Activated naive CD4-positive, alpha-beta T cell treated with anti-CD3 and anti-CD28 coated beads for 36 hours (primary cell): ENCODE results near the gene STXBP2. TPM values are rescaled to one million over a fixed set of nuclear protein-coding genes. Genes with fewer than 3 reads are reported as not detected.

ENCODE experiments used
- CTCF ChIA-PET: fragments of 350-600 bp; sonication (Branson Sonifier 250); formaldehyde crosslinking; loops from one replicate; lab custom pipeline; 2021; ENCODE audit warnings: antibody characterized with exemption; lab: Charles Lee
- DNase-seq: peaks from one replicate; pipeline ENCODE4 v3.0.0-alpha.2; 2020
- H3K27ac Mint-ChIP-seq: one replicate; pipeline ENCODE4 v1.8.0; 2021; ENCODE audit warnings: mild to moderate bottlenecking, mixed read lengths
- H3K27me3 Mint-ChIP-seq: one replicate; pipeline ENCODE4 v1.8.0; 2021; ENCODE audit warnings: low read depth, mixed read lengths
- H3K36me3 Mint-ChIP-seq: one replicate; pipeline ENCODE4 v1.8.0; 2021; ENCODE audit warnings: low read depth, mixed read lengths
- H3K4me1 Mint-ChIP-seq: one replicate; pipeline ENCODE4 v1.8.0; 2021; ENCODE audit warnings: low read depth, mixed read lengths
- H3K4me3 Mint-ChIP-seq: one replicate; pipeline ENCODE4 v1.8.0; 2021; ENCODE audit warnings: mild to moderate bottlenecking, moderate library complexity, mixed read lengths
- H3K9me3 Mint-ChIP-seq: one replicate; pipeline ENCODE4 v1.8.0; 2021; ENCODE audit warnings: mixed read lengths
- intact Hi-C: fragments of 100-400 bp; cut with micrococcal nuclease; formaldehyde crosslinking; loops from one replicate; pipeline ENCODE4 v1.15.1; 2023
- total RNA-seq, 2 experiments: library from RNA; stranded (reverse); gene quantifications; one replicate each; pipeline ENCODE4 v1.2.3, GENCODE V29; 2021

Gene STXBP2
- total RNA-seq, 2 experiments from 2014 or later = 88.4 to 92.4 TPM

GRCh38 chr19:7680606-7681339 lies 43.9 kb downstream of the STXBP2 start, which contains the start of gene TRAPPC5:
Gene TRAPPC5, plus strand, starts transcription at chr19:7680833. Its CDS starts 1,421 bp downstream, at chr19:7682254.
- H3K36me3 Mint-ChIP-seq = peaks cover 10% of the 10 kb centered on the region
- intact Hi-C loops = loop anchor here (1.0 to 2.0 kb wide), 8 partner anchors 22 to 578 kb away; partner anchors contain the start of genes PET100, SNAPC2 and XAB2
- H3K27me3 Mint-ChIP-seq = peaks cover 15% of the 10 kb centered on the region
- no peaks in the 10 kb centered on the region for H3K9me3 Mint-ChIP-seq
- CTCF ChIA-PET = interaction anchor here (0.6 to 4.0 kb wide), 47 partner anchors 10 to 612 kb away, joined by 3 to 52 read pairs (median 4); partner anchors contain the start of genes ARHGEF18, CD209, PET100 and RETN
- peak within 1 kb of the TSS; percentile 88 for H3K27ac Mint-ChIP-seq
- peak; percentile 86 for DNase-seq
- H3K4me1 Mint-ChIP-seq = peaks cover 48% of the 10 kb centered on the region
- peak within 1 kb of the TSS; percentile 92 for H3K4me3 Mint-ChIP-seq

GRCh38 chr19:7681340-7682174 lies 44.6 kb downstream of the STXBP2 start:
- intact Hi-C loops = loop anchor here (1.0 to 2.0 kb wide), 5 partner anchors 24 to 579 kb away; partner anchors contain the start of gene SNAPC2
- H3K27ac Mint-ChIP-seq = peak overlapping the region; percentile 88
- peaks cover 12% of the 10 kb centered on the region for H3K27me3 Mint-ChIP-seq
- peaks cover 41% of the 10 kb centered on the region for H3K4me1 Mint-ChIP-seq
- peaks cover 10% of the 10 kb centered on the region for H3K36me3 Mint-ChIP-seq
- H3K9me3 Mint-ChIP-seq = no peaks in the 10 kb centered on the region
- peak; percentile 96 for DNase-seq
- CTCF ChIA-PET = interaction anchor here (0.6 to 4.0 kb wide), 44 partner anchors 11 to 612 kb away, joined by 3 to 52 read pairs (median 4); partner anchors contain the start of genes ARHGEF18, CD209, PET100 and RETN
- H3K4me3 Mint-ChIP-seq = peak overlapping the region; percentile 92

GRCh38 chr19:7682175-7682855 lies 45.4 kb downstream of the STXBP2 start:
- Mint-ChIP-seq H3K36me3 (peaks cover 10% of the 10 kb centered on the region), H3K4me1 (peaks cover 34% of the 10 kb centered on the region), H3K27ac (peak overlapping the region; percentile 88), H3K9me3 (no peaks in the 10 kb centered on the region), H3K4me3 (peak overlapping the region; percentile 92), H3K27me3 (peaks cover 6% of the 10 kb centered on the region)
- DNase-seq = no peak
- intact Hi-C loops = no loop called here
- CTCF ChIA-PET = interaction anchor here (4.0 kb wide), 1 partner anchor 117 kb away, joined by 52 read pairs; no protein-coding TSS in a partner anchor

GRCh38 chr19:7685546-7686445 lies 48.9 kb downstream of the STXBP2 start:
- no peaks in the 10 kb centered on the region for H3K9me3 Mint-ChIP-seq
- CTCF ChIA-PET = interaction anchor here (0.8 to 3.0 kb wide), 2 partner anchors 114 to 116 kb away, joined by 3 to 10 read pairs; no protein-coding TSS in a partner anchor
- intact Hi-C loops = no loop called here
- no peak overlapping the region for H3K27ac Mint-ChIP-seq
- peaks cover 10% of the 10 kb centered on the region for H3K36me3 Mint-ChIP-seq
- DNase-seq = no peak
- H3K4me3 Mint-ChIP-seq = no peak overlapping the region
- peaks cover 9% of the 10 kb centered on the region for H3K4me1 Mint-ChIP-seq
- H3K27me3 Mint-ChIP-seq = no peaks in the 10 kb centered on the region

- H3K4me3 Mint-ChIP-seq = no peak overlapping the region
- H3K4me1 Mint-ChIP-seq = peaks cover 5% of the 10 kb centered on the region
- peaks cover 8% of the 10 kb centered on the region for H3K36me3 Mint-ChIP-seq
- no peaks in the 10 kb centered on the region for H3K27me3 Mint-ChIP-seq
- no peaks in the 10 kb centered on the region for H3K9me3 Mint-ChIP-seq
- H3K27ac Mint-ChIP-seq = no peak overlapping the region
- CTCF ChIA-PET = no interaction called here
- no peak for DNase-seq
- intact Hi-C loops = no loop called here
These were observed 50.3 kb downstream of the STXBP2 start for GRCh38 chr19:7687177-7687576.

GRCh38 chr19:7689165-7689564 lies 52.3 kb downstream of the STXBP2 start:
- Mint-ChIP-seq H3K4me1 (peaks cover 2% of the 10 kb centered on the region), H3K9me3 (no peaks in the 10 kb centered on the region), H3K27me3 (no peaks in the 10 kb centered on the region), H3K36me3 (no peaks in the 10 kb centered on the region), H3K27ac (no peak overlapping the region), H3K4me3 (no peak overlapping the region)
- DNase-seq = no peak
- intact Hi-C loops = no loop called here
- CTCF ChIA-PET = no interaction called here

GRCh38 chr19:7690779-7691258 lies 53.9 kb downstream of the STXBP2 start:
- H3K27me3 Mint-ChIP-seq = no peaks in the 10 kb centered on the region
- H3K27ac Mint-ChIP-seq = no peak overlapping the region
- CTCF ChIA-PET = interaction anchor here (0.6 kb wide), 1 partner anchor 50 kb away, joined by 3 read pairs; no protein-coding TSS in a partner anchor
- H3K4me3 Mint-ChIP-seq = no peak overlapping the region
- no peak for DNase-seq
- peaks cover 2% of the 10 kb centered on the region for H3K4me1 Mint-ChIP-seq
- intact Hi-C loops = no loop called here
- H3K9me3 Mint-ChIP-seq = no peaks in the 10 kb centered on the region
- no peaks in the 10 kb centered on the region for H3K36me3 Mint-ChIP-seq

GRCh38 chr19:7691497-7691896 lies 54.6 kb downstream of the STXBP2 start:
- H3K36me3 Mint-ChIP-seq = no peaks in the 10 kb centered on the region
- H3K9me3 Mint-ChIP-seq = no peaks in the 10 kb centered on the region
- no peak overlapping the region for H3K27ac Mint-ChIP-seq
- intact Hi-C loops = no loop called here
- CTCF ChIA-PET = interaction anchor here (0.6 kb wide), 1 partner anchor 50 kb away, joined by 3 read pairs; no protein-coding TSS in a partner anchor
- H3K4me3 Mint-ChIP-seq = no peak overlapping the region
- no peak for DNase-seq
- peaks cover 2% of the 10 kb centered on the region for H3K4me1 Mint-ChIP-seq
- no peaks in the 10 kb centered on the region for H3K27me3 Mint-ChIP-seq

- H3K9me3 Mint-ChIP-seq = no peaks in the 10 kb centered on the region
- H3K4me1 Mint-ChIP-seq = peaks cover 2% of the 10 kb centered on the region
- H3K27ac Mint-ChIP-seq = no peak overlapping the region
- no peaks in the 10 kb centered on the region for H3K36me3 Mint-ChIP-seq
- H3K4me3 Mint-ChIP-seq = no peak overlapping the region
- intact Hi-C loops = no loop called here
- CTCF ChIA-PET = no interaction called here
- no peaks in the 10 kb centered on the region for H3K27me3 Mint-ChIP-seq
- no peak for DNase-seq
These were observed 55.6 kb downstream of the STXBP2 start for GRCh38 chr19:7692417-7693088.

- peaks cover 8% of the 10 kb centered on the region for H3K27me3 Mint-ChIP-seq
- intact Hi-C loops = no loop called here
- H3K9me3 Mint-ChIP-seq = no peaks in the 10 kb centered on the region
- no peaks in the 10 kb centered on the region for H3K36me3 Mint-ChIP-seq
- peaks cover 17% of the 10 kb centered on the region for H3K4me1 Mint-ChIP-seq
- H3K27ac Mint-ChIP-seq = no peak overlapping the region
- H3K4me3 Mint-ChIP-seq = no peak overlapping the region
- CTCF ChIA-PET = no interaction called here
- DNase-seq = no peak
These were observed 57.6 kb downstream of the STXBP2 start for GRCh38 chr19:7694499-7694898.
